WERI-Rb-1 (cell line): Measurements from ENCODE around the gene NPIPB8.
A peak's percentile ranks its signal among the peaks of the same experiment; 100 is the strongest.
"Not testable (repeated sequence)": the region's sequence is repeated elsewhere in the genome, so short reads cannot be mapped to it uniquely, and the experiment has no call there.

ENCODE experiments used
- DNase-seq: peaks from one replicate; pipeline ENCODE4 v3.0.0-alpha.2; 2020
- H3K27ac ChIP-seq: fragments of 250-450 bp; sonication (Bioruptor Pico); 2 replicates; pipeline ENCODE4 v1.5.1; 2020; ENCODE audit warnings: mild to moderate bottlenecking, moderate library complexity
- H3K27me3 ChIP-seq: fragments of 250-450 bp; sonication (Bioruptor Pico); 2 replicates; pipeline ENCODE4 v1.5.1; 2021; ENCODE audit warnings: mild to moderate bottlenecking, low read depth, moderate library complexity; ENCODE audit not compliant: insufficient read depth, severe bottlenecking
- H3K36me3 ChIP-seq: fragments of 250-450 bp; sonication (Bioruptor Pico); 2 replicates; pipeline ENCODE4 v1.5.1; 2020; ENCODE audit warnings: mild to moderate bottlenecking, moderate library complexity
- H3K4me3 ChIP-seq: 2 replicates; pipeline ENCODE4 v1.5.1; 2011; ENCODE audit warnings: low read depth, mild to moderate bottlenecking, control low read depth, low read length
- H3K9me3 ChIP-seq: fragments of 250-450 bp; sonication (Bioruptor Pico); 2 replicates; pipeline ENCODE4 v1.5.1; 2021; ENCODE audit warnings: mild to moderate bottlenecking, moderate library complexity; ENCODE audit not compliant: severe bottlenecking
- CTCF ChIP-seq: IDR thresholded peaks from 2 replicates; pipeline ENCODE4 v1.5.1; 2011; ENCODE audit warnings: low read depth, mild to moderate bottlenecking, control low read depth, inconsistent platforms, low read length

Gene NPIPB8

GRCh38 chr16:28592979-28593553, 44.8 kb upstream of the NPIPB8 start:
- H3K27me3 ChIP-seq = no peaks in the 10 kb centered on the region
- DNase-seq = no peak
- H3K9me3 ChIP-seq = no peaks in the 10 kb centered on the region
- no peak for TF ChIP-seq CTCF
- H3K27ac ChIP-seq = no peak overlapping the region
- no peak overlapping the region for H3K4me3 ChIP-seq
- H3K36me3 ChIP-seq = peaks cover 22% of the 10 kb centered on the region

- not testable (repeated sequence) for DNase-seq, H3K27ac ChIP-seq, H3K27me3 ChIP-seq, H3K36me3 ChIP-seq, H3K9me3 ChIP-seq, H3K4me3 ChIP-seq
These were observed 42.4 kb upstream of the NPIPB8 start for GRCh38 chr16:28595451-28595850.

GRCh38 chr16:28596115-28596630, 41.7 kb upstream of the NPIPB8 start:
- Histone ChIP-seq H3K9me3 (no peaks in the 10 kb centered on the region), H3K27me3 (no peaks in the 10 kb centered on the region), H3K36me3 (peaks cover 2% of the 10 kb centered on the region), H3K27ac (no peak overlapping the region), H3K4me3 (no peak overlapping the region)
- TF ChIP-seq CTCF = no peak
- DNase-seq = no peak

- Histone ChIP-seq H3K27ac (no peak within 1 kb of the TSS), H3K4me3 (no peak within 1 kb of the TSS), H3K9me3 (no peaks in the 10 kb centered on the region), H3K36me3 (no peaks in the 10 kb centered on the region; the same call in 1 of the 2 replicates), H3K27me3 (no peaks in the 10 kb centered on the region)
- DNase-seq = peak; percentile 67
- no peak for TF ChIP-seq CTCF
These were observed 40.8 kb upstream of the NPIPB8 start, which contains the start of gene SULT1A2 for GRCh38 chr16:28596840-28597691. Gene SULT1A2, minus strand, starts transcription at chr16:28597050. Its CDS starts 1,120 bp downstream, at chr16:28595930.

GRCh38 chr16:28597692-28598261, 40.1 kb upstream of the NPIPB8 start:
- peak; percentile 73 for DNase-seq
- Histone ChIP-seq H3K36me3 (no peaks in the 10 kb centered on the region), H3K27ac (no peak overlapping the region), H3K9me3 (no peaks in the 10 kb centered on the region), H3K27me3 (no peaks in the 10 kb centered on the region), H3K4me3 (no peak overlapping the region)
- 0 out of 2 replicates have a peak, but pooled peaks have one; percentile 12 for TF ChIP-seq CTCF

GRCh38 chr16:28599377-28600285, 38.2 kb upstream of the NPIPB8 start:
- not testable (repeated sequence) for DNase-seq, H3K4me3 ChIP-seq, H3K36me3 ChIP-seq, H3K27me3 ChIP-seq, H3K27ac ChIP-seq, H3K9me3 ChIP-seq

- not testable (repeated sequence) for H3K27me3 ChIP-seq, DNase-seq, H3K27ac ChIP-seq, H3K36me3 ChIP-seq, H3K4me3 ChIP-seq, H3K9me3 ChIP-seq
These were observed 36.9 kb upstream of the NPIPB8 start for GRCh38 chr16:28600965-28601364.

- not testable (repeated sequence) for H3K36me3 ChIP-seq, H3K27ac ChIP-seq, H3K9me3 ChIP-seq, H3K27me3 ChIP-seq, DNase-seq, H3K4me3 ChIP-seq
These were observed 36.3 kb upstream of the NPIPB8 start for GRCh38 chr16:28601589-28601988.

- H3K27ac ChIP-seq = not testable (repeated sequence)
These were observed 35.8 kb upstream of the NPIPB8 start for GRCh38 chr16:28602062-28602461.

More at GRCh38 chr16:28602062-28602461, 35.8 kb upstream of the NPIPB8 start:
- H3K4me3 ChIP-seq, DNase-seq, H3K9me3 ChIP-seq, H3K27me3 ChIP-seq, H3K36me3 ChIP-seq: not testable (repeated sequence)
